HCT116 (cell line): Measurements from ENCODE around the gene NFIX. TPM values are rescaled to one million over a fixed set of nuclear protein-coding genes. Genes with fewer than 3 reads are reported as not detected.

Source experiments
- ATAC-seq: fragments of 200-7000 bp; cut with Tn5 transposase; 2 replicates; pipeline ENCODE4 v1.9.1; 2020; ENCODE audit warnings: mild to moderate bottlenecking, moderate library complexity
- BruUV-seq: library from RNA; stranded (reverse); fragments of 400-500 nt; replicated peaks from 2 replicates; lab custom pipeline; 2021; lab: Mats Ljungman, UMichigan
- CTCF ChIA-PET: fragments of 300-600 bp; sonication (Branson Sonifier 250); formaldehyde crosslinking; loops from one replicate; lab custom pipeline; 2021; ENCODE audit warnings: antibody characterized with exemption; lab: Charles Lee
- POLR2A ChIA-PET: fragments of 300-600, 350-600 bp; sonication (Branson Sonifier 250); formaldehyde crosslinking; loops from one replicate; lab custom pipeline; 2021; ENCODE audit warnings: antibody characterized with exemption; lab: Charles Lee
- RAD21 ChIA-PET, 2 experiments: fragments of 300-600 bp; sonication (Branson Sonifier 250); formaldehyde crosslinking; loops; one replicate each; lab custom pipeline; 2023; ENCODE audit warnings: low total read pairs in 2 of 2; ENCODE audit not compliant: uncharacterized antibody in 2 of 2, unreplicated experiment in 2 of 2, low non-redundant PET in 1 of 2; lab: Charles Lee
- DNase-seq: peaks from one replicate; pipeline ENCODE4 v3.0.0-alpha.2; 2010; ENCODE audit warnings: low read depth, low spot score
- H2AFZ ChIP-seq: fragments of 200-600 bp; shearing (Covaris generic), sonication (generic); 2 replicates; pipeline ENCODE4 v1.6.1; 2017; ENCODE audit warnings: low read depth, mixed run types, mixed read lengths, antibody characterized with exemption, low read length; ENCODE audit not compliant: poor library complexity, severe bottlenecking
- H3K27ac ChIP-seq: 2 replicates; pipeline ENCODE4 v1.5.1; 2012; ENCODE audit warnings: low read depth, low read length
- H3K27me3 ChIP-seq: fragments of 200-600 bp; sonication (generic); 2 replicates; pipeline ENCODE4 v1.6.1; 2016; ENCODE audit warnings: mixed run types, low read length, mixed read lengths; ENCODE audit not compliant: insufficient read depth
- H3K36me3 ChIP-seq, 2 experiments: fragments of 200-500 bp in 1 of 2; fragments of 200-600 bp in 1 of 2; sonication (Bioruptor generic) in 1 of 2; sonication (generic) in 1 of 2; 2 replicates each; pipeline versions ENCODE4 v1.5.1 to v1.6.1; 2014 to 2016; ENCODE audit warnings: low read length in 2 of 2, inconsistent platforms in 1 of 2, mixed read lengths in 1 of 2, mixed run types in 1 of 2; ENCODE audit not compliant: insufficient read depth in 2 of 2, control insufficient read depth in 1 of 2
- H3K4me1 ChIP-seq, 2 experiments: fragments of 200-600 bp in 1 of 2; sonication (generic) in 1 of 2; 2 replicates each; pipeline versions ENCODE4 v1.5.1 to v1.6.1; 2012 to 2017; ENCODE audit warnings: low read length in 2 of 2, inconsistent platforms in 1 of 2, mild to moderate bottlenecking in 1 of 2, mixed read lengths in 1 of 2, mixed run types in 1 of 2, moderate library complexity in 1 of 2; ENCODE audit not compliant: insufficient read depth in 2 of 2, control insufficient read depth in 1 of 2
- H3K4me2 ChIP-seq: fragments of 200-600 bp; sonication (generic); 2 replicates; pipeline ENCODE4 v1.6.1; 2017; ENCODE audit warnings: mixed run types, low read length, mixed read lengths
- H3K4me3 ChIP-seq, 2 experiments: fragments of 200-600 bp in 1 of 2; sonication (generic) in 1 of 2; replicated peaks in 1 of 2; 2 replicates each; pipeline ENCODE4 v1.5.1; 2011 to 2016; ENCODE audit warnings: low read length in 2 of 2, control low read depth in 1 of 2, low read depth in 1 of 2, mild to moderate bottlenecking in 1 of 2, mixed read lengths in 1 of 2, mixed run types in 1 of 2
- H3K79me2 ChIP-seq: fragments of 200-600 bp; sonication (generic); 2 replicates; pipeline ENCODE4 v1.6.1; 2017; ENCODE audit warnings: mild to moderate bottlenecking, mixed run types, low read length, moderate library complexity, mixed read lengths; ENCODE audit not compliant: insufficient read depth
- H3K9ac ChIP-seq: fragments of 200-600 bp; sonication (generic); 2 replicates; pipeline ENCODE4 v1.6.1; 2016; ENCODE audit warnings: low read length, mixed read lengths
- H3K9me2 ChIP-seq: fragments of 200-600 bp; sonication (generic), shearing (Covaris generic); 2 replicates; pipeline ENCODE4 v1.6.1; 2017; ENCODE audit warnings: mixed run types, mild to moderate bottlenecking, moderate library complexity; ENCODE audit not compliant: insufficient read depth
- H3K9me3 ChIP-seq, 2 experiments: fragments of 200-500 bp in 1 of 2; fragments of 200-600 bp in 1 of 2; sonication (Bioruptor generic) in 1 of 2; sonication (generic) in 1 of 2; 2 replicates each; pipeline ENCODE4 v1.6.1; 2014 to 2017; ENCODE audit warnings: low read length in 2 of 2, mixed read lengths in 2 of 2, inconsistent platforms in 1 of 2, low read depth in 1 of 2, mild to moderate bottlenecking in 1 of 2, mixed run types in 1 of 2, moderate library complexity in 1 of 2; ENCODE audit not compliant: control insufficient read depth in 1 of 2, insufficient read depth in 1 of 2
- H4K20me1 ChIP-seq: fragments of 200-600 bp; sonication (generic), shearing (Covaris generic); 2 replicates; pipeline ENCODE4 v1.6.1; 2017; ENCODE audit warnings: mixed run types, mild to moderate bottlenecking, moderate library complexity; ENCODE audit not compliant: insufficient read depth
- CBX3 ChIP-seq: IDR thresholded peaks from 2 replicates; pipeline ENCODE4 v1.6.1; 2012; ENCODE audit warnings: low read depth
- CEBPB ChIP-seq: IDR thresholded peaks from 2 replicates; pipeline ENCODE4 v1.6.1; 2012; ENCODE audit warnings: low read depth
- EGR1 ChIP-seq: IDR thresholded peaks from 2 replicates; pipeline ENCODE4 v1.6.1; 2012; ENCODE audit warnings: low read depth
- ELF1 ChIP-seq: IDR thresholded peaks from 2 replicates; pipeline ENCODE4 v1.6.1; 2012; ENCODE audit warnings: low read depth, borderline replicate concordance
- FOSL1 ChIP-seq: IDR thresholded peaks from 2 replicates; pipeline ENCODE4 v1.6.1; 2012; ENCODE audit warnings: low read depth
- POLR2A ChIP-seq: IDR thresholded peaks from 2 replicates; pipeline ENCODE4 v1.7.0; 2011; ENCODE audit warnings: borderline replicate concordance; ENCODE audit not compliant: insufficient read depth, insufficient read length; ENCODE audit errors: extremely low read depth
- SIN3A ChIP-seq: IDR thresholded peaks from 2 replicates; pipeline ENCODE4 v1.6.1; 2012; ENCODE audit warnings: low read depth
- TCF7L2 ChIP-seq: IDR thresholded peaks from 2 replicates; pipeline ENCODE4 v1.7.0; 2011; ENCODE audit warnings: borderline replicate concordance, inconsistent platforms; ENCODE audit not compliant: insufficient read depth, insufficient read length; ENCODE audit errors: extremely low read depth
- intact Hi-C: fragments of 100-400 bp; cut with micrococcal nuclease; formaldehyde crosslinking; loops from 2 replicates; pipeline ENCODE4 v1.10.0; 2022
- total RNA-seq: library from RNA; stranded (reverse); gene quantifications from one replicate; pipeline ENCODE4 v1.2.1, GENCODE V29; 2021; ENCODE audit not compliant: unreplicated experiment
- TF ChIP-seq, protein P1 (sequence below), 3 experiments: fragments of 200-600 bp in 1 of 3; sonication (generic) in 1 of 3; IDR thresholded peaks in 2 of 3; conservative IDR thresholded peaks in 1 of 3; 2 replicates each; pipeline ENCODE4 v1.5.1; 2012 to 2017; ENCODE audit warnings: low read depth in 2 of 3, low read length in 2 of 3, antibody characterized with exemption in 1 of 3, borderline replicate concordance in 1 of 3, control low read depth in 1 of 3, mild to moderate bottlenecking in 1 of 3, mixed read lengths in 1 of 3, mixed run types in 1 of 3, moderate library complexity in 1 of 3; ENCODE audit not compliant: insufficient read depth in 1 of 3
- TF ChIP-seq, protein P2 (sequence below): IDR thresholded peaks from 2 replicates; pipeline ENCODE4 v1.6.1; 2011; ENCODE audit warnings: mild to moderate bottlenecking, low read length, moderate library complexity; ENCODE audit not compliant: insufficient replicate concordance; ENCODE audit errors: extremely low read depth
- TF ChIP-seq, protein P3 (sequence below): IDR thresholded peaks from 2 replicates; pipeline ENCODE4 v1.6.1; 2012; ENCODE audit warnings: low read depth

NFIX gene
- total RNA-seq, 1 experiment from 2014 or later, result 34.8 TPM

DNA sequence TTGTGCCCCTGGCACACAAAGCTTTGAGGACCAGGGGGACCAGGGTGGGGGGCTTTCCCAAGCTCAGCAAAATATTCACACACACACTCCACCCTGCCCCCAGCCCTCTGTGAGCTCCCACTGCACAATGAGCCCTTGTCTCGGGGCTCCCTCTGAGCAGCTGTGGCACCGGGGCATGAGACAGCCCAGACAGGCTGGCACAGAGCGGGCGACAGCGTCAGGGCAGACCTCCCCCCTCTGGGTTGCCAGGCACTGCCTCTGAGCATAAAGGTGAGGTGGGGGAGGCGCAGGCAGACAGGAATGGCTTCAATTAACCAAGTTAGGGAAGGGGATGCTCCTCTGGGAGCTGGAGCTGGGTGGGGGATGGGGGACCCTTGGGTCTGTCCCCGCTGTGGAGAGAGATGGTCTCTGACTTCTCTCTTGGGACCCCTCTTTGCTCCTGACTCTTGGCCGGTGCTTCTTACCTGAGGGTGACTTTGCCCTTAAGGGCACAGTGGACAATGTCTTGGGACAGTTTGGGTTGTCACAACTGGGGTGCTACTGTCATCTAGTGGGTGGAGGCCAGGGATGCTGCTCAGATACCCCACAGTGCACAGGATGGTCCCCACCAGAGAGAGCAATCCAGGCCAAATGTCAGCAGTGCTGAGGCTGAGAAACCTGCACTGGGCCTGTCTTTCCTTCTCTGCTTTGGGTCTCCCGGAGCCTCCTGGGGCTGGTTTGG lies 77.1 kb downstream of the NFIX start:
- ChIA-PET POLR2A (no interaction called here), RAD21 (no interaction called here), CTCF (interaction anchor here (5.4 kb wide), 1 partner anchor 11 kb away, joined by 20 read pairs; no protein-coding TSS in a partner anchor)
- H3K9ac ChIP-seq, result no peak overlapping the region
- BruUV-seq, result no TSS peak
- H2AFZ ChIP-seq, result no peak overlapping the region
- no peak overlapping the region for H3K4me3 ChIP-seq
- no peaks in the 10 kb centered on the region for H4K20me1 ChIP-seq
- no peak overlapping the region for H3K4me2 ChIP-seq
- no peak for ATAC-seq
- H3K79me2 ChIP-seq, result no peaks in the 10 kb centered on the region
- no peaks in the 10 kb centered on the region for H3K9me3 ChIP-seq
- H3K4me1 ChIP-seq, result no peaks in the 10 kb centered on the region
- intact Hi-C loops, result no loop called here
- H3K9me2 ChIP-seq, result no peaks in the 10 kb centered on the region
- no peak for DNase-seq
- TF ChIP-seq POLR2A, result no peak
- TF ChIP-seq SIN3A, result no peak
- no peak for TF ChIP-seq EGR1
- TF ChIP-seq ELF1, result no peak
- TF ChIP-seq CEBPB, result no peak
- TF ChIP-seq CBX3, result no peak
- TF ChIP-seq, protein P1, sequence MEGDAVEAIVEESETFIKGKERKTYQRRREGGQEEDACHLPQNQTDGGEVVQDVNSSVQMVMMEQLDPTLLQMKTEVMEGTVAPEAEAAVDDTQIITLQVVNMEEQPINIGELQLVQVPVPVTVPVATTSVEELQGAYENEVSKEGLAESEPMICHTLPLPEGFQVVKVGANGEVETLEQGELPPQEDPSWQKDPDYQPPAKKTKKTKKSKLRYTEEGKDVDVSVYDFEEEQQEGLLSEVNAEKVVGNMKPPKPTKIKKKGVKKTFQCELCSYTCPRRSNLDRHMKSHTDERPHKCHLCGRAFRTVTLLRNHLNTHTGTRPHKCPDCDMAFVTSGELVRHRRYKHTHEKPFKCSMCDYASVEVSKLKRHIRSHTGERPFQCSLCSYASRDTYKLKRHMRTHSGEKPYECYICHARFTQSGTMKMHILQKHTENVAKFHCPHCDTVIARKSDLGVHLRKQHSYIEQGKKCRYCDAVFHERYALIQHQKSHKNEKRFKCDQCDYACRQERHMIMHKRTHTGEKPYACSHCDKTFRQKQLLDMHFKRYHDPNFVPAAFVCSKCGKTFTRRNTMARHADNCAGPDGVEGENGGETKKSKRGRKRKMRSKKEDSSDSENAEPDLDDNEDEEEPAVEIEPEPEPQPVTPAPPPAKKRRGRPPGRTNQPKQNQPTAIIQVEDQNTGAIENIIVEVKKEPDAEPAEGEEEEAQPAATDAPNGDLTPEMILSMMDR (IDR thresholded peaks at IDR 0.05 in 2 of 3, conservative IDR thresholded peaks at IDR 0.05 in 1 of 3; ENCODE audit: borderline replicate concordance in 1 of 3, insufficient read depth in 1 of 3, low read depth in 2 of 3, low read length in 2 of 3), result no peak
- H3K36me3 ChIP-seq, result no peaks in the 10 kb centered on the region
- no peaks in the 10 kb centered on the region for H3K27me3 ChIP-seq
- H3K27ac ChIP-seq, result no peak overlapping the region

DNA sequence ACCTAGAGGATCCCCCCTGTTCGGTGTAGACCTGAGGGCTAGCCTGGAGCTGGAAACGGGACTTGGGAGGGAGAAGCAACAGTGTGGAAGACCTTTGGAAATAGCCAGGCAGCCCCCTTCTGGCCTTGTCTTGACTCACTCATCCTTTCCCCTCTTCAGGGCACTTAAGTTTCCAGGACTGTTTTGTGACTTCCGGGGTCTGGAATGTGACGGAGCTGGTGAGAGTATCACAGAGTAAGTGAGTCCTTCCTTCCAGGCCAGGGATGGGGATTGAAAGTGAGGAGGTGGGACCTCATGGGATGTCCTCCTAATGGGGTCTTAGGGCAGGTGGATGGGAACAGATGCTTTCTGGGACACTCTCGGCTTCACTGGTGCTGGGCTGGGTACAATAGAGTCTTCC lies 78.0 kb downstream of the NFIX start:
- ChIA-PET CTCF (interaction anchor here (5.4 kb wide), 1 partner anchor 12 kb away, joined by 20 read pairs; no protein-coding TSS in a partner anchor), RAD21 (no interaction called here)
- no peak for TF ChIP-seq TCF7L2
- no peak for TF ChIP-seq SIN3A
- TF ChIP-seq FOSL1, result no peak
- TF ChIP-seq CEBPB, result no peak
- TF ChIP-seq, protein P2, sequence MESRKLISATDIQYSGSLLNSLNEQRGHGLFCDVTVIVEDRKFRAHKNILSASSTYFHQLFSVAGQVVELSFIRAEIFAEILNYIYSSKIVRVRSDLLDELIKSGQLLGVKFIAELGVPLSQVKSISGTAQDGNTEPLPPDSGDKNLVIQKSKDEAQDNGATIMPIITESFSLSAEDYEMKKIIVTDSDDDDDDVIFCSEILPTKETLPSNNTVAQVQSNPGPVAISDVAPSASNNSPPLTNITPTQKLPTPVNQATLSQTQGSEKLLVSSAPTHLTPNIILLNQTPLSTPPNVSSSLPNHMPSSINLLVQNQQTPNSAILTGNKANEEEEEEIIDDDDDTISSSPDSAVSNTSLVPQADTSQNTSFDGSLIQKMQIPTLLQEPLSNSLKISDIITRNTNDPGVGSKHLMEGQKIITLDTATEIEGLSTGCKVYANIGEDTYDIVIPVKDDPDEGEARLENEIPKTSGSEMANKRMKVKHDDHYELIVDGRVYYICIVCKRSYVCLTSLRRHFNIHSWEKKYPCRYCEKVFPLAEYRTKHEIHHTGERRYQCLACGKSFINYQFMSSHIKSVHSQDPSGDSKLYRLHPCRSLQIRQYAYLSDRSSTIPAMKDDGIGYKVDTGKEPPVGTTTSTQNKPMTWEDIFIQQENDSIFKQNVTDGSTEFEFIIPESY, result no peak
- no peak for TF ChIP-seq EGR1
- TF ChIP-seq POLR2A, result no peak
- TF ChIP-seq, protein P3, sequence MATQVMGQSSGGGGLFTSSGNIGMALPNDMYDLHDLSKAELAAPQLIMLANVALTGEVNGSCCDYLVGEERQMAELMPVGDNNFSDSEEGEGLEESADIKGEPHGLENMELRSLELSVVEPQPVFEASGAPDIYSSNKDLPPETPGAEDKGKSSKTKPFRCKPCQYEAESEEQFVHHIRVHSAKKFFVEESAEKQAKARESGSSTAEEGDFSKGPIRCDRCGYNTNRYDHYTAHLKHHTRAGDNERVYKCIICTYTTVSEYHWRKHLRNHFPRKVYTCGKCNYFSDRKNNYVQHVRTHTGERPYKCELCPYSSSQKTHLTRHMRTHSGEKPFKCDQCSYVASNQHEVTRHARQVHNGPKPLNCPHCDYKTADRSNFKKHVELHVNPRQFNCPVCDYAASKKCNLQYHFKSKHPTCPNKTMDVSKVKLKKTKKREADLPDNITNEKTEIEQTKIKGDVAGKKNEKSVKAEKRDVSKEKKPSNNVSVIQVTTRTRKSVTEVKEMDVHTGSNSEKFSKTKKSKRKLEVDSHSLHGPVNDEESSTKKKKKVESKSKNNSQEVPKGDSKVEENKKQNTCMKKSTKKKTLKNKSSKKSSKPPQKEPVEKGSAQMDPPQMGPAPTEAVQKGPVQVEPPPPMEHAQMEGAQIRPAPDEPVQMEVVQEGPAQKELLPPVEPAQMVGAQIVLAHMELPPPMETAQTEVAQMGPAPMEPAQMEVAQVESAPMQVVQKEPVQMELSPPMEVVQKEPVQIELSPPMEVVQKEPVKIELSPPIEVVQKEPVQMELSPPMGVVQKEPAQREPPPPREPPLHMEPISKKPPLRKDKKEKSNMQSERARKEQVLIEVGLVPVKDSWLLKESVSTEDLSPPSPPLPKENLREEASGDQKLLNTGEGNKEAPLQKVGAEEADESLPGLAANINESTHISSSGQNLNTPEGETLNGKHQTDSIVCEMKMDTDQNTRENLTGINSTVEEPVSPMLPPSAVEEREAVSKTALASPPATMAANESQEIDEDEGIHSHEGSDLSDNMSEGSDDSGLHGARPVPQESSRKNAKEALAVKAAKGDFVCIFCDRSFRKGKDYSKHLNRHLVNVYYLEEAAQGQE, result no peak

More for the DNA sequence above, 78.0 kb downstream of the NFIX start:
- Histone ChIP-seq H3K9me2 (no peaks in the 10 kb centered on the region), H3K79me2 (no peaks in the 10 kb centered on the region), H3K27me3 (no peaks in the 10 kb centered on the region), H2AFZ (no peak overlapping the region), H3K36me3 (no peaks in the 10 kb centered on the region), H4K20me1 (no peaks in the 10 kb centered on the region), H3K9me3 (no peaks in the 10 kb centered on the region), H3K27ac (no peak overlapping the region), H3K4me1 (no peaks in the 10 kb centered on the region; a peak in 1 of 4 replicates), H3K9ac (no peak overlapping the region), H3K4me2 (no peak overlapping the region), H3K4me3 (no peak overlapping the region)
- POLR2A ChIA-PET, result no interaction called here
- intact Hi-C loops, result no loop called here
- ATAC-seq, result no peak
- BruUV-seq, result no TSS peak
- DNase-seq, result no peak
